HEK293 (cell line): ENCODE data around the gene ADPGK.

Source experiments
- CTCF ChIA-PET: fragments of 350-600 bp; formaldehyde crosslinking; extraction: SDS; loops from one replicate; lab custom pipeline; 2021; ENCODE audit warnings: antibody characterized with exemption; lab: Yijun Ruan, JAX
- POLR2A ChIA-PET: fragments of 300-600 bp; formaldehyde crosslinking; extraction: SDS; loops from one replicate; lab custom pipeline; 2020; ENCODE audit warnings: antibody characterized with exemption, inconsistent platforms; lab: Yijun Ruan, JAX
- H3K27ac ChIP-seq: fragments of 200-500 bp; sonication (Bioruptor generic); 2 replicates; pipeline ENCODE4 v1.5.1; 2014; ENCODE audit warnings: low read depth, low read length, control low read depth, inconsistent platforms; ENCODE audit errors: extremely low read depth
- H3K36me3 ChIP-seq, 2 experiments: fragments of 200-500 bp in 1 of 2; sonication (Bioruptor generic) in 1 of 2; 1 replicate in 1 of 2; 2 replicates in 1 of 2; pipeline ENCODE4 v1.5.1; 2014 to 2017; ENCODE audit warnings: inconsistent platforms in 2 of 2, low read length in 2 of 2; ENCODE audit not compliant: control insufficient read depth in 2 of 2, insufficient read depth in 1 of 2
- H3K4me1 ChIP-seq: fragments of 200-500 bp; sonication (Bioruptor generic); 2 replicates; pipeline ENCODE4 v1.5.1; 2014; ENCODE audit warnings: mild to moderate bottlenecking, low read length, inconsistent platforms; ENCODE audit not compliant: control insufficient read depth, insufficient read depth
- H3K4me3 ChIP-seq: 2 replicates; pipeline ENCODE4 v1.5.1; 2011; ENCODE audit warnings: low read depth, mild to moderate bottlenecking, control low read depth, low read length, moderate library complexity
- H3K9me3 ChIP-seq: fragments of 200-500 bp; sonication (Bioruptor generic); 2 replicates; pipeline ENCODE4 v1.5.1; 2014; ENCODE audit warnings: low read depth, low read length, inconsistent platforms; ENCODE audit not compliant: control insufficient read depth, insufficient read depth
- ATF2 ChIP-seq: fragments of 450-650 bp; formaldehyde crosslinking; IDR thresholded peaks from 2 replicates; pipeline ENCODE4 v1.5.1; 2016; ENCODE audit warnings: missing biosample characterization, missing genetic modification characterization, low read depth
- EGR2 ChIP-seq: fragments of 450-650 bp; formaldehyde crosslinking; IDR thresholded peaks from 2 replicates; pipeline ENCODE4 v1.5.1; 2016; ENCODE audit warnings: low read depth, missing biosample characterization, missing genetic modification characterization
- SP7 ChIP-seq: fragments of 450-650 bp; formaldehyde crosslinking; IDR thresholded peaks from 2 replicates; pipeline ENCODE4 v1.5.1; 2016; ENCODE audit warnings: missing biosample characterization, missing genetic modification characterization
- YY1 ChIP-seq: fragments of 450-650 bp; formaldehyde crosslinking; IDR thresholded peaks from 2 replicates; pipeline ENCODE4 v1.5.1; 2018; ENCODE audit warnings: missing biosample characterization, missing genetic modification characterization
- ZBTB8A ChIP-seq: fragments of 450-650 bp; formaldehyde crosslinking; IDR thresholded peaks from 2 replicates; pipeline ENCODE4 v1.5.1; 2016; ENCODE audit warnings: missing biosample characterization, missing genetic modification characterization
- ZNF148 ChIP-seq: fragments of 450-650 bp; formaldehyde crosslinking; IDR thresholded peaks from 2 replicates; pipeline ENCODE4 v1.5.0; 2017; ENCODE audit warnings: missing biosample characterization, missing genetic modification characterization, borderline replicate concordance
- ZNF16 ChIP-seq: fragments of 450-650 bp; formaldehyde crosslinking; IDR thresholded peaks from 2 replicates; pipeline ENCODE4 v1.5.1; 2016; ENCODE audit warnings: low read depth, missing biosample characterization, missing genetic modification characterization
- ZNF24 ChIP-seq: fragments of 450-650 bp; formaldehyde crosslinking; IDR thresholded peaks from 2 replicates; pipeline ENCODE4 v1.5.1; 2016; ENCODE audit warnings: missing biosample characterization, missing genetic modification characterization
- ZNF416 ChIP-seq: fragments of 450-650 bp; formaldehyde crosslinking; IDR thresholded peaks from 2 replicates; pipeline ENCODE4 v1.5.1; 2016; ENCODE audit warnings: missing biosample characterization, missing genetic modification characterization
- ZNF423 ChIP-seq: fragments of 450-650 bp; formaldehyde crosslinking; IDR thresholded peaks from 2 replicates; pipeline ENCODE4 v1.5.1; 2016; ENCODE audit warnings: missing biosample characterization, missing genetic modification characterization
- ZNF426 ChIP-seq: fragments of 450-650 bp; formaldehyde crosslinking; IDR thresholded peaks from 2 replicates; pipeline ENCODE4 v1.5.1; 2017; ENCODE audit warnings: missing biosample characterization, missing genetic modification characterization, mild to moderate bottlenecking, inconsistent platforms, moderate library complexity
- ZNF514 ChIP-seq: fragments of 450-650 bp; formaldehyde crosslinking; IDR thresholded peaks from 2 replicates; pipeline ENCODE4 v1.5.1; 2016; ENCODE audit warnings: missing biosample characterization, missing genetic modification characterization
- ZNF558 ChIP-seq: fragments of 450-650 bp; formaldehyde crosslinking; IDR thresholded peaks from 2 replicates; pipeline ENCODE4 v1.5.1; 2016; ENCODE audit warnings: missing biosample characterization, missing genetic modification characterization
- ZNF596 ChIP-seq: fragments of 450-650 bp; IDR thresholded peaks from 2 replicates; pipeline ENCODE4 v1.5.0; 2018; ENCODE audit warnings: missing biosample characterization, mild to moderate bottlenecking, missing genetic modification characterization, moderate library complexity
- ZNF626 ChIP-seq: fragments of 450-650 bp; sonication (Bioruptor Pico); formaldehyde crosslinking; IDR thresholded peaks from 2 replicates; pipeline ENCODE4 v1.5.1; 2018; ENCODE audit warnings: missing biosample characterization, missing genetic modification characterization, inconsistent platforms
- ZNF645 ChIP-seq: fragments of 450-650 bp; formaldehyde crosslinking; IDR thresholded peaks from 2 replicates; pipeline ENCODE4; 2016; ENCODE audit warnings: missing biosample characterization, missing genetic modification characterization
- ZNF654 ChIP-seq: fragments of 450-650 bp; formaldehyde crosslinking; IDR thresholded peaks from 2 replicates; pipeline ENCODE4 v1.5.1; 2016; ENCODE audit warnings: low read depth, missing biosample characterization, missing genetic modification characterization
- ZNF76 ChIP-seq: fragments of 450-650 bp; formaldehyde crosslinking; IDR thresholded peaks from 2 replicates; pipeline ENCODE4; 2016; ENCODE audit warnings: low read depth, missing biosample characterization, missing genetic modification characterization, borderline replicate concordance
- ZNF768 ChIP-seq: fragments of 450-650 bp; formaldehyde crosslinking; IDR thresholded peaks from 2 replicates; pipeline ENCODE4 v1.5.1; 2018; ENCODE audit warnings: missing biosample characterization, mild to moderate bottlenecking, missing genetic modification characterization
- ZNF791 ChIP-seq: fragments of 450-650 bp; formaldehyde crosslinking; IDR thresholded peaks from 2 replicates; pipeline ENCODE4 v1.5.1; 2016; ENCODE audit warnings: missing biosample characterization, missing genetic modification characterization
- ZNF792 ChIP-seq: fragments of 450-650 bp; formaldehyde crosslinking; IDR thresholded peaks from 2 replicates; pipeline ENCODE4 v1.5.1; 2016; ENCODE audit warnings: missing biosample characterization, missing genetic modification characterization
- ZNF830 ChIP-seq: fragments of 450-650 bp; IDR thresholded peaks from 2 replicates; pipeline ENCODE4 v1.5.0; 2018; ENCODE audit warnings: missing biosample characterization, missing genetic modification characterization, low read depth, mild to moderate bottlenecking, moderate library complexity
- ZSCAN18 ChIP-seq: fragments of 450-650 bp; formaldehyde crosslinking; IDR thresholded peaks from 2 replicates; pipeline ENCODE4 v1.5.1; 2016; ENCODE audit warnings: missing biosample characterization, missing genetic modification characterization
- TF ChIP-seq, protein P1 (sequence below): fragments of 450-650 bp; formaldehyde crosslinking; IDR thresholded peaks from 2 replicates; pipeline ENCODE4 v1.5.1; 2016; ENCODE audit warnings: missing biosample characterization, missing genetic modification characterization
- TF ChIP-seq, protein P2 (sequence below): fragments of 450-650 bp; formaldehyde crosslinking; IDR thresholded peaks from 2 replicates; pipeline ENCODE4 v1.5.1; 2017; ENCODE audit warnings: missing biosample characterization, missing genetic modification characterization

The ADPGK gene

DNA sequence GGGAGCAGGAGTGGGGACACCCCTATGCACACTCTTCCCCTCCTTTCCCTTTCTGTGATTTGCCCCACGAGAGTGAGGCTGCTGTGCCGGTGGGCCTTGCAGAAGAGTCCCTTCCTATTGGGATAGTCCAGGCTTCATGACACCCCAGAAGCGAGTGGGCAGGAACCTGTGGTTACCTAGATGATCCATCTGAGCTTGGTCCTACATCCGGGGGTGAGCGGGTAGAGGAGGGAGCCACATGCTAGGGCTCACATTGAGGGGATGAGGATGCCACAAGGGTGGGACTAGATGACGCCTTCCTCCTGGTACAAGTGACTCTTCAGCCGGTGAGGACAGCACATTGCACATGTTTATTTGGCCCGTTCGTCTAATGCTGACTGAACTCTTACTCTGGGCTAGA, 43.1 kb upstream of the ADPGK start:
- H3K27ac ChIP-seq = no peak overlapping the region
- no peak overlapping the region for H3K4me3 ChIP-seq
- H3K4me1 ChIP-seq = no peaks in the 10 kb centered on the region
- ChIA-PET POLR2A (no interaction called here), CTCF (no interaction called here)
- no peaks in the 10 kb centered on the region for H3K36me3 ChIP-seq
- H3K9me3 ChIP-seq = no peaks in the 10 kb centered on the region
- TF ChIP-seq ZNF426 (no peak), ZNF416 (no peak), ZNF514 (tag by site-specific recombination) (no peak), ZBTB8A (tag by site-specific recombination) (no peak), ZNF596 (tag by site-specific recombination) (no peak), ZNF24 (tag by site-specific recombination) (no peak), SP7 (no peak), ZNF645 (no peak), ZNF626 (tag by site-specific recombination) (no peak), ZNF792 (no peak), ZNF654 (tag by site-specific recombination) (no peak), ATF2 (no peak)
- TF ChIP-seq, protein P1, sequence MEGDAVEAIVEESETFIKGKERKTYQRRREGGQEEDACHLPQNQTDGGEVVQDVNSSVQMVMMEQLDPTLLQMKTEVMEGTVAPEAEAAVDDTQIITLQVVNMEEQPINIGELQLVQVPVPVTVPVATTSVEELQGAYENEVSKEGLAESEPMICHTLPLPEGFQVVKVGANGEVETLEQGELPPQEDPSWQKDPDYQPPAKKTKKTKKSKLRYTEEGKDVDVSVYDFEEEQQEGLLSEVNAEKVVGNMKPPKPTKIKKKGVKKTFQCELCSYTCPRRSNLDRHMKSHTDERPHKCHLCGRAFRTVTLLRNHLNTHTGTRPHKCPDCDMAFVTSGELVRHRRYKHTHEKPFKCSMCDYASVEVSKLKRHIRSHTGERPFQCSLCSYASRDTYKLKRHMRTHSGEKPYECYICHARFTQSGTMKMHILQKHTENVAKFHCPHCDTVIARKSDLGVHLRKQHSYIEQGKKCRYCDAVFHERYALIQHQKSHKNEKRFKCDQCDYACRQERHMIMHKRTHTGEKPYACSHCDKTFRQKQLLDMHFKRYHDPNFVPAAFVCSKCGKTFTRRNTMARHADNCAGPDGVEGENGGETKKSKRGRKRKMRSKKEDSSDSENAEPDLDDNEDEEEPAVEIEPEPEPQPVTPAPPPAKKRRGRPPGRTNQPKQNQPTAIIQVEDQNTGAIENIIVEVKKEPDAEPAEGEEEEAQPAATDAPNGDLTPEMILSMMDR (tag by site-specific recombination) = no peak
- TF ChIP-seq, protein P2, sequence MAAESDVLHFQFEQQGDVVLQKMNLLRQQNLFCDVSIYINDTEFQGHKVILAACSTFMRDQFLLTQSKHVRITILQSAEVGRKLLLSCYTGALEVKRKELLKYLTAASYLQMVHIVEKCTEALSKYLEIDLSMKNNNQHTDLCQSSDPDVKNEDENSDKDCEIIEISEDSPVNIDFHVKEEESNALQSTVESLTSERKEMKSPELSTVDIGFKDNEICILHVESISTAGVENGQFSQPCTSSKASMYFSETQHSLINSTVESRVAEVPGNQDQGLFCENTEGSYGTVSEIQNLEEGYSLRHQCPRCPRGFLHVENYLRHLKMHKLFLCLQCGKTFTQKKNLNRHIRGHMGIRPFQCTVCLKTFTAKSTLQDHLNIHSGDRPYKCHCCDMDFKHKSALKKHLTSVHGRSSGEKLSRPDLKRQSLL (tag by site-specific recombination) = no peak

DNA sequence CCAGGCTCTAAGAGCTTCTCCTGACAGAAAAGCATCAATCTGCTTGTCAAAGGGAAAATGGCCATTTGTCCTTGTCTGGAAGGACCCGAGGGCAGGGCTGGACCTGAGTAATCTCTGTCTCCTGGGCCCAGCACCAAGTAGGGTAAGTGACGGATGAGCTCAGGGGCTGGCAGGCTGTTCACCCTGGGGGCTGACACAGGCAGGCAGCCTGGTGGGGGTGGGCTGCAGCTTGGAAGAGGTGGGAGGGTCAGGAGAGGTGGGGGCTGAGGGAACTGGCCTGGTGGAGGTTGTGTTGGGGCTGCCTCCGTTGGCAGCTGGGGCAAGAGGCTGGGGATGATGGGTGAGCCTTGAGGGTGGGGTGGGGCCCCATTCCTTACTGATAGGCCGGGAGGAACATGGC, 42.3 kb upstream of the ADPGK start:
- TF ChIP-seq EGR2 (tag by site-specific recombination) (peak; percentile 15; the same call in 1 of the 2 replicates), ZSCAN18 (tag by site-specific recombination) (no peak)
- H3K4me3 ChIP-seq = no peak overlapping the region
- ChIA-PET POLR2A (no interaction called here), CTCF (interaction anchor here (0.7 kb wide), 1 partner anchor 210 kb away, joined by 6 read pairs; no protein-coding TSS in a partner anchor)
- no peaks in the 10 kb centered on the region for H3K36me3 ChIP-seq
- no peaks in the 10 kb centered on the region for H3K4me1 ChIP-seq
- no peak overlapping the region for H3K27ac ChIP-seq
- H3K9me3 ChIP-seq = no peaks in the 10 kb centered on the region

DNA sequence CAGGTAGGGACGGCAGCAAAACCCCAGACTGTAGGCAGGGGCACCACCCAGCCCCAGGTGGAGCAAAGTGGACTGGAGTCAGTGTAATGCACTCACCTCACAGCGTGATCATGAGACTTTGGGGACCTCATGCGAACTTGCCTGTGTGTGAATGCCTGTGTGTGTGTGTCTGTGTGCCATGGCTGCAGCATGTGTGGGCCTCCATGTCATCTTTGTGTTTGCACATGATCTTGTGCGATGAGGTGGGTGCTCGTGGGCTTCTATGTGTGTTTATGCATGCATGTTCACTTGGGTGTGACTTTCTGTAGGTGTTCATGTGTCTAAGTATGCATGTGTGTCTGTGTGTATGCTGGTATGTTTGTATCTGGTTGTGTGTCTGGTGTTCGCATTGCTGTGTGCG, 41.2 kb upstream of the ADPGK start:
- Histone ChIP-seq H3K36me3 (no peaks in the 10 kb centered on the region), H3K4me1 (no peaks in the 10 kb centered on the region), H3K27ac (no peak overlapping the region), H3K4me3 (no peak overlapping the region), H3K9me3 (no peaks in the 10 kb centered on the region)
- ChIA-PET POLR2A (no interaction called here), CTCF (no interaction called here)
- no peak for TF ChIP-seq ZNF768
- TF ChIP-seq YY1 (tag by site-specific recombination) = no peak
- no peak for TF ChIP-seq ZNF148 (tag by site-specific recombination)
- no peak for TF ChIP-seq ZNF76 (tag by site-specific recombination)
- TF ChIP-seq ZNF16 (tag by site-specific recombination) = no peak
- no peak for TF ChIP-seq ZNF830
- no peak for TF ChIP-seq ZNF791
- TF ChIP-seq ZNF423 (tag by site-specific recombination) = no peak
- no peak for TF ChIP-seq ZNF558 (tag by site-specific recombination)
